Skin of body (tissue), 2 donors: ENCODE measurements around the gene RPLP2. TPM values are rescaled to one million over a fixed set of nuclear protein-coding genes. Genes with fewer than 3 reads are reported as not detected.

Experiments
- DNase-seq: peaks from one replicate; lab custom pipeline; 2025; lab: John Stamatoyannopoulos, UW
- total RNA-seq: library from RNA; depleted of rRNA; stranded (reverse); fragments of >200 nt; gene quantifications from one replicate; pipeline ENCODE4 v1.2.3, GENCODE V29; 2014

Gene RPLP2
- total RNA-seq, 1 donor from 2014 or later, result 391 TPM

- no peak for DNase-seq
These were observed 13.9 kb downstream of the RPLP2 start for GRCh38 chr11:823441-824291.

DNA sequence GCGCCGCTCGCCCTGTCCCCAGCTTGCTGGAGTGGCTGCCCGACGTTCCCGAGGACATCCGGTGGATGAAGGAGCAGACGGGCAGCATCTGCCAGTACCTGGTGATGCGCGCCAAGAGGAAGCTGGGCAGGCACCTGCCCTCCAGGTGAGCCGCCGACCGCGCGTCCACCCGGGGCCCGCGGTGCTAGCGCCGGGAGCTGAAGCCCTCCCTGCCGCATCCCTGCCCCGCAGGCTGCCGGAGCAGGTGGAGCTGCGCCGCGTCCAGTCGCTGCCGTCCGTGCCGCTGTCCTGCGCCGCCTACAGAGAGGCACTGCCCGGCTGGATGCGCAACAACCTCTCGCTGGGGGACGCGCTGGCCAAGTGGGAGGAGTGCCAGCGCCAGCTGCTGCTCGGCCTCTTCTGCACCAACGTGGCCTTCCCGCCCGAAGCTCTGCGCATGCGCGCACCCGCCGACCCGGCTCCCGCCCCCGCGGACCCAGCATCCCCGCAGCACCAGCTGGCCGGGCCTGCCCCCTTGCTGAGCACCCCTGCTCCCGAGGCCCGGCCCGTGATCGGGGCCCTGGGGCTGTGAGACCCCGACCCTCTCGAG lies 14.6 kb downstream of the RPLP2 start:
- DNase-seq, result no peak

DNA sequence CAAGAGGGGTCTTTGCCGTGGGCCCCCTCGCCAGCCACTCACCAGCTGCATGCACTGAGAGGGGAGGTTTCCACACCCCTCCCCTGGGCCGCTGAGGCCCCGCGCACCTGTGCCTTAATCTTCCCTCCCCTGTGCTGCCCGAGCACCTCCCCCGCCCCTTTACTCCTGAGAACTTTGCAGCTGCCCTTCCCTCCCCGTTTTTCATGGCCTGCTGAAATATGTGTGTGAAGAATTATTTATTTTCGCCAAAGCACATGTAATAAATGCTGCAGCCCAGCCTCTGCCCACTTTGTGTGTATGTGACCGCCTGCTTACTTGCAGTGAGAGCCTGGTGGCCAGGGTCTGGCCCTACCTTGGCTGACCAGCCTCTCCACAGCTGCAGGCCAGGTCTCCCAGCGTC lies 15.2 kb downstream of the RPLP2 start:
- DNase-seq, result no peak

DNA sequence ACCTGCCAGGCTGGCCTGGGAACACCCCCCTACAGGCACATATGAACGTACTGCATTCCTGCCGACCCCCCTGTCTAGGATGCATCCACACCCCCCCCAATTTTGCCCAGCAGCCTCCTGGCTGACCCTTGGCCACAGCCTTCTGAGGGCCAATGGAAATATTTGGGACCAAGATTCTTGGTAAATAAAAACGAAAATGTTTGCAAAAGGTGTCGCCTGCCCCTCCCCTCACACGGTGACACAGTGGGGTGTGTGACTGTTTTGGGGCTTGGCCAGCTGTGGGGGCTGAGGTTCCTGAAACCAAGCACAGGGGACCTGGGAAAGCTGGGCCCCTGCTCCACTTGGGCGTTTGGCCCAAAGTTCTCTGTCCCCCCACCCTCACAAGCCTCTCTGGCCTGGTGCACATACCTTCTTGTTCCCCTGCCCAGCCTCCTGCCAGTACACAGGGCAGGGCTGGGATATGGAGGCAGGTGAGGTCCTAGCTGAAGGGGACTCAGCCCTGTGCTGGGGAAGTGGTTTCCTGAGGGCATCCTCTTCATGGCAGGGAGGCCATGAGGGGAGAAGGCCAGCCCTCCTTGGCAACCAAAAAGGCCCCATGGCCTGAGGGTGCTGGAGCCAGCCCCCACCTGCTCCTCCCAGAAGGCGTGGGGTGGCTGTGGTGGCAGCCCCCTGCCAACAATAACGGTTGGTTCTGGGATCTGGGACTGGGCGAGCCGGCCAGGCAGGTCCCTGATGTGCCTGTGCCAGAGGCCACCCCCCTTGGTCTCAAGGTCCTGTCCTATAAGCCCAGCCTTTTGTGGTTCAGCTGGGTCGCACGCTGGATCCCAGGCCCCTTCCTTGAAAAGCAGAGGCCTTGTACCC lies 15.8 kb downstream of the RPLP2 start:
- no peak for DNase-seq

DNA sequence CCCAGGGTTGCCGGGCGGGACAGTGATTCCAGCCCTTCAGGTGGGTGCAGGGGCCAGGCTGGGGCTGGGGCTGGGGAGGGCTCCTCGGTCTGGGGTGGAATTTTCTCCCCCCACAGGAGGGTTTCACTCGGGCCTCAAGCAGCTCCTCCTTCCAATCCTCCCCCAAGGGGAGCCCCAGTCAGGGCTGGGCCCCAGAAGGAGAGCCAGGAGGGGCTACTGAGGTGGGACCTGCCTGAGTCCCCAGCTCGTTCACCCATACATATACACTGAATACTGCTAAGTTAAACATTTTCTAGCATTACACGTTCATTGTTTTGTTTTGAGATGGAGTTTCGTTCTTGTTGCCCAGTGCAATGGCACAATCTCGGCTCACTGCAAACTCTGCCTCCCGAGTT lies 16.5 kb downstream of the RPLP2 start:
- DNase-seq, result no peak

DNA sequence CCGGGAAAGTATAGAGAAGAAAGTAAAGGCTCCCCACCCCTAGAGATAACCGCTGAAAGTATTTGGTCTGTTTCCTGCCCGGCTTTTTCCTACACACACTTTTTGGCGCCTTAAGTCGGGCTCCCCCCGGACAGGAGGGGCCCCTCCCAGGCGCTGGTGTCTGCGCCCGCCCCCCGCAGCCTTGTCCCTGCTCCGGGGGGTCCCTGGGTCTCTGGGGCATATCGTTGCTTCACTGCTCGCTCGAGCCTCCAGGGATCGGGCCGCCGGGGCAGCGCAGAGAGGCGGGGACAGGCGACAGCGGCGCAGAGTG lies 17.0 kb downstream of the RPLP2 start:
- DNase-seq, result no peak

- no peak for DNase-seq
These were observed 17.6 kb downstream of the RPLP2 start for GRCh38 chr11:827146-827896.

- no peak for DNase-seq
These were observed 18.1 kb downstream of the RPLP2 start, which contains the start of gene CRACR2B for GRCh38 chr11:827897-828192. CRACR2B (plus strand) TSS chr11:827919; CDS start chr11:828608, 689 bp downstream.

DNA sequence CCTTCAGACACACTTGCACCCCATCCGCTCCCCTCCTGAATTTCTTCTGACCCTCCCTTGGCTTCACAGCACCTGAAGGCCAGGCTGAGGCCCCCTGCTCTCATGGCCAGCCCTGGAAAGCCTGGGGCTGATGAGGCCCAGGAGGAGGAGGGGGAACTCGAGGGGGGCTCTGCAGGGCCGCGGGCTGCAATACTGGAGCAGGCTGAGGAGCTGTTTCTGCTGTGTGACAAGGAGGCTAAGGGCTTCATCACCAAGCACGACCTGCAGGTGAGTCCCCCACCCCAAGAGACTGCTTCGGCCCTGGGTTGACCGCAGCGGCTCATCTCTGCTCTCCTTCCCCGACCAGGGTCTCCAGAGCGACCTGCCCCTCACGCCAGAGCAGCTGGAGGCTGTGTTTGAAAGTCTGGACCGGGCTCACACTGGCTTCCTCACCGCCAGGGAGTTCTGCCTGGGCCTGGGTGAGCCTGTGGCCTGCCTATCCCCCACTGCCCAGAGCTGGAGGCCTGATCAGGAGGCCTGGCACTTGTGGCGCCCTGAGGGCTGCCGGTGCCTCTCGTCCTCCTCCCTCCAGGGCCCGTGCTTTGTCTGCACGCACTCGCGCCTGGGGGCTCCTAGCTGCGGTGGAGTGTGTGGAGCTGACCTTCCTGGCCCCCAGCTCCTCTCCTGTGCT lies 18.9 kb downstream of the RPLP2 start:
- DNase-seq, result no peak

- no peak for DNase-seq
These were observed 19.5 kb downstream of the RPLP2 start for GRCh38 chr11:829176-829846.

DNA sequence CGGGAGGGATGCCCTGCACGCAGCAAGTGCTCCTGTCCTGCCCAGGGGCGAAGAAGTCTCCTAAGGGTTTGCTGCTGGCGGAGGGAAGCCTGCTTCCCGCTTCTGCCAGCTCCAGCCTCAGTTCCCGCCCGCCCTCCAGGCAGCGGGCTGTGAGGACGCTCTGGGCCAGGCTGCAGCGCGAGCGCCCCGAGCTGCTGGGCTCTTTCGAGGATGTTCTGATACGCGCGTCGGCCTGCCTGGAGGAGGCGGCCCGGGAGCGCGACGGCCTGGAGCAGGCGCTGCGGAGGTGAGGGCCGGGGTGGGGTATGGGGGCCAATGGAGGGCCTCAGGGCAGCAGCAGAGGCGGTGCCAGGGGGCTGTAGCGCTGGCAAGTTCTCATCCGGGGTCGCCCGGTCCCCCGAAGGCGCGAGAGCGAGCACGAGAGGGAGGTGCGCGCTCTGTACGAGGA lies 20.1 kb downstream of the RPLP2 start:
- DNase-seq, result no peak

GRCh38 chr11:830295-831117 lies 20.7 kb downstream of the RPLP2 start:
- no peak for DNase-seq

- DNase-seq, result no peak
These were observed 21.5 kb downstream of the RPLP2 start for GRCh38 chr11:831118-831864.

DNA sequence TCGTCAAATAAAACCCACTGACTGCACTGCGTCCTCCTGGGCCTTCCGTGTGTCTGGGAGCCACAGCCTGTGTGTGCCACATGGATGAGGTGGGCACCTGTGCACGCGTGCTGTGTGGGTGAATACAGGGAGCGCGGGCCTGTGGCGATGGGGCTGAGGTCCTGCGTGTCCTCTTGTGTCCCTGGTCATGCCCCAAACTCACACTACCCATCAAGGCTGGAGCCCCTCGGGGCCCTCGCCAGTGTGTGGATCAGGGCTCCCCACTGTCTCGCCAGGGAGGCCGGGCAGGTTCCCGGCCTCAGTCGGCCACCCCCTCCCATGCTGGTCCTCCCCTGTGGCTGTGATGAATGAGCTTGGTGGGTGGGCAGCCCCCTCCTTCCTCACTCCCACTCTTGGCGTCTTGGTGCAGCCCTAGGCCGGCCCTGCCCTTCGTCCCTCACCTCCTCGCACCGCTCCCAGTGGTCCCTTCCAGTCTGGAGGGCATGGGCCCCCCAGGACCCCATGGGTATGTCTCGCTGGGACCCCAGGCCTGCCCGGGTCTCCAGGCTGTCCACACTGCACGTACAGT lies 22.3 kb downstream of the RPLP2 start:
- DNase-seq, result no peak

- DNase-seq, result no peak
These were observed 22.9 kb downstream of the RPLP2 start, which contains the start of gene CD151 for GRCh38 chr11:832529-833113. CD151 (plus strand) TSS chr11:832952; CDS start chr11:836070, 3,118 bp downstream.

DNA sequence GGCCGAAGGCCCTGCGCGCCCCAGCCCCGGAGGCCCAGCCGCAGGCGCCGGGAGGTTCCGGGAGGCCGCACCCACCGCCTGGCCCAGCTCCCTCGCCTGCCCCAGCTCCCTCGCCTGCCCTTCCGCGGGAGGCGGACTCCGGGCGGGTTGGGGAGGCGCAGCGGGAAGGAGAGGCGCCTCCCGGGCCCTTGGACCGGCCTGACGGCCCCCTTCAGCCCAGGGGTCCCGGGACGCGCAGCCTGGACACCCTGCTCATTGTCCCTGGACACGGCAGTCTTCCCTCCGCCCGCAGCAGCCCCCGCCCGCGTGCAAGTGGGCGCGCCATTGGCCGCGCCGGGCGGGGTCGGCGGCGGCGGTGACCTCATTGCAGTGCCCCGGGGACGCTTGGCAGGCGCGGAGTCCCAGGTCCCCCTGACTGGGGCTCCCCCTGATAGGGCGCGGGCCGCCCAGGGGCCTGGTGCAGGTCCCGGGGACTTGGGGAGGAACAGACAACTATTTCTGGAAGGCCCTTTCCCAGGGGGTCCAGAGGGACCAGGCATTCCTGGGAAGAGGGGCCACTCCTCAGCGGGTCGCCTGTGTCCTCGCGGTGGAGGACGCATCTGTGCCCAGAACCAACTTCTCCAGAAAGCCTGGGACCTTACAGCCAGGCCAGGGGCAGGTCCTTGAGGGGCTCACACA lies 23.5 kb downstream of the RPLP2 start:
- DNase-seq, result no peak

DNA sequence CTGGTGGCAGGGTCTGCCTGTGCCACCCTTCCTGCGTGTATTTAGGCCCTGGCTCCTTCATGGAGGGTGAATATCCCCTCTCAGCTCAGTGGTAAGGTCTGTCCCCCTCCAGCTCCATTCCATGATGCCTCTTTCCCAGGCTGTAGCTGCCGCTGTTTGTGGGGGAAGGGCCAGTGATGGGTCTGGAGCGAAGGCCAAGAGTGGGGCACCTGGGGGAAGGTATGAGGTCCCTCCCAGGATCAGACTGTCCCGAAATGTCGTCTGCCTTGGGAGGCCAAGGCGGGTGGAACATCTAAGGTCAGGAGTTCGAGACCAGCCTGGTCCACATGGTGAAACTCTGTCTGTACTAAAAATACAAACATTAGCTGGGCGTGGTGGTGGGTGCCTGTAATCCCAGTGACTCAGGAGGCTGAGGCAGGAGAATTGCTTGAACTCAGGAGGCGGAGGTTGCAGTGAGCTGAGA lies 24.1 kb downstream of the RPLP2 start:
- no peak for DNase-seq
